Measurements from ENCODE around the gene ARL15.

- TF ChIP-seq POLR2A (IDR thresholded peaks at IDR 0.05; ENCODE audit: extremely low read depth, insufficient read length) = no peak
- no peak for TF ChIP-seq CTCF (IDR thresholded peaks at IDR 0.05; ENCODE audit: low read depth, low read length)
Observed at GRCh38 chr5:53930457-53930856, 379.9 kb downstream of the ARL15 start.
